Body of pancreas (tissue), 4 donors: ENCODE data around the gene TUT1.

Source experiments
- CTCF ChIP-seq, 7 experiments: fragments of 450-650 bp in 4 of 7; fragments of 200-600 bp in 3 of 7; sonication (generic) in 3 of 7; IDR thresholded peaks; one replicate each; pipeline ENCODE4 v1.5.1; 2016 to 2019; ENCODE audit warnings: antibody characterized with exemption in 7 of 7
- POLR2A ChIP-seq, 3 donors: fragments of 450-650 bp; IDR thresholded peaks; one replicate each; pipeline ENCODE4 v1.6.1; 2016; ENCODE audit warnings: antibody characterized with exemption in 3 of 3, mild to moderate bottlenecking in 2 of 3

DNA sequence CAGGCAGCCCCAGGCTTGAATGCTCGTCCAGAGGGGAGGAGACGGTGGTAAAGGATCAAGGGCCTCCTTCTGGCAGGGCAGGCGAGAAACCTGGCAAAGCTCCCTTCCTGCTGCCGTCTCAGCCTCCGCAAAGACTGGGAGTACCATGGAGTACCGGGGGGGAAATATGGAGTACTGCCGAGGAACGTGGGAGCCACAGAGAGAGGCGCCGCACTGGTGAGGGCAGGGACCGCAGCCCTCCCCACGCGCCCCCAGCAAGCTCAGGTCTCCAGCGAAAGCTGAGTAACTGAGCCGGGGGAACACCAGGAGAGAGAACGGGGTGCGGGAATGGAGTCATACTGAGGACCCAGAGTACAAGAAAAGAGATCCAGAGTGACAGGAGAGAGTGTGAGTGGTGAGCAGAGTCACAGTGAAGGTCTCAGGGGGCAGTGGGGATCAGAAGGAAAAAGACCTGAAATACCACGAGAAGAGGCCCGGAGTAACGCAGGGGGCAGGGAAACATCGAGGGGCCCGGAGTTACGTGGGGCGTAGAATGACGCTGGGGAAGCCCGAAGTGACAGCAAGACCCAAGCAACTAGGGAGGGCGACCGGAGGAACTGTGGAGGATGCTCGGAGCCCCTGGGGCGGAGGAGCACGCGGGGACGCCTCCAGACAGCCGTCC lies 20.5 kb upstream of the TUT1 start:
- TF ChIP-seq CTCF (IDR thresholded peaks at IDR 0.05) (no peak), POLR2A (IDR thresholded peaks at IDR 0.05) (no peak)
